GM12878 (cell line): Measurements from ENCODE around the gene CCDC160. TPM values are rescaled to one million over a fixed set of nuclear protein-coding genes. Genes with fewer than 3 reads are reported as not detected.

Experiments used
- ATAC-seq: fragments of 200-7000 bp; cut with Tn5 transposase; 3 replicates; pipeline ENCODE4 v1.9.1; 2020; ENCODE audit warnings: mild to moderate bottlenecking, moderate library complexity
- BruUV-seq: library from RNA; stranded (reverse); fragments of 400-500 nt; replicated peaks from 2 replicates; lab custom pipeline; 2021; lab: Mats Ljungman, UMichigan
- CTCF ChIA-PET: fragments of 300-600 bp; sonication (Branson Sonifier 250); formaldehyde crosslinking; extraction: SDS; loops from one replicate; lab custom pipeline; 2021; ENCODE audit warnings: inconsistent platforms; lab: Yijun Ruan, JAX
- POLR2A ChIA-PET: fragments of 350-600 bp; formaldehyde crosslinking; extraction: SDS; loops from one replicate; lab custom pipeline; 2021; ENCODE audit warnings: inconsistent platforms; lab: Charles Lee
- RAD21 ChIA-PET: fragments of 300-600 bp; sonication (Branson Sonifier 250); formaldehyde crosslinking; loops from one replicate; lab custom pipeline; 2023; ENCODE audit warnings: antibody characterized with exemption; ENCODE audit not compliant: unreplicated experiment; lab: Charles Lee
- SMC1A ChIA-PET: fragments of 300-600 bp; sonication (Branson Sonifier 250); formaldehyde crosslinking; loops from one replicate; lab custom pipeline; 2023; ENCODE audit not compliant: unreplicated experiment, uncharacterized antibody; lab: Charles Lee
- DNase-seq: peaks from one replicate; pipeline ENCODE4 v3.0.0-alpha.2; 2011; ENCODE audit warnings: low read depth, low spot score
- FAIRE-seq: peaks from 3 replicates; lab custom pipeline; 2011; peaks lifted over from hg19 to GRCh38; lab: Jason Lieb, UNC
- H2AFZ ChIP-seq: 2 replicates; pipeline ENCODE4 v1.6.0; 2011; ENCODE audit warnings: low read depth, low read length, control low read depth; ENCODE audit not compliant: control insufficient read depth
- H3K27ac ChIP-seq: 2 replicates; pipeline ENCODE4 v1.5.1; 2011; ENCODE audit warnings: control low read depth; ENCODE audit not compliant: control insufficient read depth, insufficient read depth
- H3K27me3 ChIP-seq, 2 experiments: replicated peaks in 1 of 2; 2 replicates each; pipeline versions ENCODE4 v1.6.0 to v1.6.1; 2011; ENCODE audit warnings: low read length in 1 of 2; ENCODE audit not compliant: control insufficient read depth in 2 of 2, insufficient read depth in 2 of 2
- H3K36me3 ChIP-seq, 2 experiments: 2 replicates each; pipeline ENCODE4 v1.5.1; 2011; ENCODE audit warnings: low read length in 1 of 2; ENCODE audit not compliant: control insufficient read depth in 2 of 2, insufficient read depth in 2 of 2
- H3K4me1 ChIP-seq: 2 replicates; pipeline ENCODE4 v1.6.1; 2011; ENCODE audit warnings: mild to moderate bottlenecking, low read length, moderate library complexity, mixed read lengths; ENCODE audit not compliant: control insufficient read depth, insufficient read depth
- H3K4me2 ChIP-seq: 2 replicates; pipeline ENCODE4 v1.6.0; 2011; ENCODE audit warnings: control low read depth; ENCODE audit not compliant: control insufficient read depth, insufficient read depth
- H3K4me3 ChIP-seq: fragments of 200-600 bp; sonication (generic); 2 replicates; pipeline ENCODE4 v1.5.1; 2016
- H3K79me2 ChIP-seq: 2 replicates; pipeline ENCODE4 v1.6.0; 2011; ENCODE audit warnings: low read length; ENCODE audit not compliant: control insufficient read depth, insufficient read depth
- H3K9ac ChIP-seq: 2 replicates; pipeline ENCODE4 v1.8.0; 2011; ENCODE audit warnings: low read length, control low read depth, mixed read lengths; ENCODE audit not compliant: control insufficient read depth, insufficient read depth
- H3K9me3 ChIP-seq: replicated peaks from 3 replicates; pipeline ENCODE4 v1.5.1; 2011; ENCODE audit warnings: mild to moderate bottlenecking, low read length; ENCODE audit not compliant: control insufficient read depth, insufficient read depth
- H4K20me1 ChIP-seq: 2 replicates; pipeline ENCODE4 v1.6.0; 2011; ENCODE audit not compliant: control insufficient read depth, insufficient read depth
- FOS ChIP-seq: IDR thresholded peaks from 3 replicates; pipeline ENCODE4 v1.6.1; 2011; ENCODE audit warnings: borderline replicate concordance; ENCODE audit not compliant: insufficient read length; ENCODE audit errors: extremely low read depth
- JUNB ChIP-seq: IDR thresholded peaks from 2 replicates; pipeline ENCODE4 v1.6.1; 2016; ENCODE audit warnings: antibody characterized with exemption, mild to moderate bottlenecking
- NR2C2 ChIP-seq: IDR thresholded peaks from 2 replicates; pipeline ENCODE4 v1.6.1; 2011; ENCODE audit warnings: borderline replicate concordance, low read depth; ENCODE audit not compliant: control insufficient read depth, insufficient read length
- PML ChIP-seq: IDR thresholded peaks from 2 replicates; pipeline ENCODE4 v1.6.1; 2012; ENCODE audit warnings: low read length, inconsistent platforms
- POLR2AphosphoS2 ChIP-seq: IDR thresholded peaks from 2 replicates; pipeline ENCODE4 v1.6.1; 2011; ENCODE audit warnings: low read depth, mild to moderate bottlenecking, low read length, improper control_type of control experiment, moderate library complexity
- POU2F2 ChIP-seq: IDR thresholded peaks from 3 replicates; pipeline ENCODE4 v1.6.1; 2011; ENCODE audit warnings: low read depth, mild to moderate bottlenecking, low read length, borderline replicate concordance
- SMC3 ChIP-seq: IDR thresholded peaks from 2 replicates; pipeline ENCODE4 v1.6.1; 2011; ENCODE audit warnings: low read length, improper control_type of control experiment, borderline replicate concordance
- SUZ12 ChIP-seq: fragments of 200-600 bp; sonication (generic); IDR thresholded peaks from one replicate; pipeline ENCODE4 v1.6.1; 2018; ENCODE audit warnings: antibody characterized with exemption, mild to moderate bottlenecking; ENCODE audit not compliant: unreplicated experiment
- ZNF592 ChIP-seq: fragments of 450-650 bp; IDR thresholded peaks from 2 replicates; pipeline ENCODE4 v1.6.1; 2017; ENCODE audit warnings: mild to moderate bottlenecking, moderate library complexity
- in situ Hi-C: fragments of 300-500 bp; cut with MboI; formaldehyde crosslinking; loops from 9 replicates; pipeline ENCODE4 v1.14.3; 2018; ENCODE audit warnings: mixed read lengths
- intact Hi-C: fragments of 100-400 bp; cut with micrococcal nuclease; formaldehyde crosslinking; loops from one replicate; pipeline ENCODE4 v1.14.2; 2022; ENCODE audit not compliant: unreplicated experiment
- polyA plus RNA-seq, 11 experiments: library from polyadenylated mRNA; depleted of rRNA in 4 of 11; unstranded in 6 of 11; stranded (reverse) in 5 of 11; fragments of >200 nt; fragmentation: Nextera tagmentation in 4 of 11; fragmentation: Illumina TruSeq in 1 of 11; extraction: Ambion mirVana in 4 of 11; extraction: Trizol in 1 of 11; gene quantifications; 1 replicate in 1 of 11; 2 replicates in 10 of 11; pipeline versions ENCODE4 v1.2.1 to v1.2.3, GENCODE V29; 2011 to 2016; ENCODE audit warnings: inconsistent platforms in 2 of 11, missing spikeins in 2 of 11, low read depth in 1 of 11
- total RNA-seq, 4 experiments: library from RNA; depleted of rRNA in 3 of 4; stranded (reverse); fragments of >200 nt in 3 of 4; fragmentation: Illumina TruSeq in 1 of 4; extraction: Trizol in 1 of 4; gene quantifications; 2 replicates each; pipeline versions ENCODE4 v1.2.1 to v1.2.3, GENCODE V29; 2013 to 2021
- TF ChIP-seq, protein P1 (sequence below): fragments of 450-650 bp; formaldehyde crosslinking; IDR thresholded peaks from 2 replicates; pipeline ENCODE4 v1.4.0; 2020; ENCODE audit warnings: mild to moderate bottlenecking, moderate library complexity
- TF ChIP-seq, protein P2 (sequence below): IDR thresholded peaks from 2 replicates; pipeline ENCODE4 v1.6.1; 2012; ENCODE audit warnings: low read length, inconsistent platforms

Gene CCDC160
- total and polyA plus RNA-seq, 10 of the 15 experiments (the other 5 are each of a cell fraction or from before 2014, with no cell fraction given), result not detected

GRCh38 chrX:134241960-134242619 lies 5.1 kb downstream of the CCDC160 start (continued):
- TF ChIP-seq, protein P1, sequence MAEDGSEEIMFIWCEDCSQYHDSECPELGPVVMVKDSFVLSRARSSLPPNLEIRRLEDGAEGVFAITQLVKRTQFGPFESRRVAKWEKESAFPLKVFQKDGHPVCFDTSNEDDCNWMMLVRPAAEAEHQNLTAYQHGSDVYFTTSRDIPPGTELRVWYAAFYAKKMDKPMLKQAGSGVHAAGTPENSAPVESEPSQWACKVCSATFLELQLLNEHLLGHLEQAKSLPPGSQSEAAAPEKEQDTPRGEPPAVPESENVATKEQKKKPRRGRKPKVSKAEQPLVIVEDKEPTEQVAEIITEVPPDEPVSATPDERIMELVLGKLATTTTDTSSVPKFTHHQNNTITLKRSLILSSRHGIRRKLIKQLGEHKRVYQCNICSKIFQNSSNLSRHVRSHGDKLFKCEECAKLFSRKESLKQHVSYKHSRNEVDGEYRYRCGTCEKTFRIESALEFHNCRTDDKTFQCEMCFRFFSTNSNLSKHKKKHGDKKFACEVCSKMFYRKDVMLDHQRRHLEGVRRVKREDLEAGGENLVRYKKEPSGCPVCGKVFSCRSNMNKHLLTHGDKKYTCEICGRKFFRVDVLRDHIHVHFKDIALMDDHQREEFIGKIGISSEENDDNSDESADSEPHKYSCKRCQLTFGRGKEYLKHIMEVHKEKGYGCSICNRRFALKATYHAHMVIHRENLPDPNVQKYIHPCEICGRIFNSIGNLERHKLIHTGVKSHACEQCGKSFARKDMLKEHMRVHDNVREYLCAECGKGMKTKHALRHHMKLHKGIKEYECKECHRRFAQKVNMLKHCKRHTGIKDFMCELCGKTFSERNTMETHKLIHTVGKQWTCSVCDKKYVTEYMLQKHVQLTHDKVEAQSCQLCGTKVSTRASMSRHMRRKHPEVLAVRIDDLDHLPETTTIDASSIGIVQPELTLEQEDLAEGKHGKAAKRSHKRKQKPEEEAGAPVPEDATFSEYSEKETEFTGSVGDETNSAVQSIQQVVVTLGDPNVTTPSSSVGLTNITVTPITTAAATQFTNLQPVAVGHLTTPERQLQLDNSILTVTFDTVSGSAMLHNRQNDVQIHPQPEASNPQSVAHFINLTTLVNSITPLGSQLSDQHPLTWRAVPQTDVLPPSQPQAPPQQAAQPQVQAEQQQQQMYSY (CRISPR knock-in tag), result no peak
- TF ChIP-seq SUZ12 (no peak), POU2F2 (no peak), POLR2AphosphoS2 (no peak), SMC3 (no peak)

DNA sequence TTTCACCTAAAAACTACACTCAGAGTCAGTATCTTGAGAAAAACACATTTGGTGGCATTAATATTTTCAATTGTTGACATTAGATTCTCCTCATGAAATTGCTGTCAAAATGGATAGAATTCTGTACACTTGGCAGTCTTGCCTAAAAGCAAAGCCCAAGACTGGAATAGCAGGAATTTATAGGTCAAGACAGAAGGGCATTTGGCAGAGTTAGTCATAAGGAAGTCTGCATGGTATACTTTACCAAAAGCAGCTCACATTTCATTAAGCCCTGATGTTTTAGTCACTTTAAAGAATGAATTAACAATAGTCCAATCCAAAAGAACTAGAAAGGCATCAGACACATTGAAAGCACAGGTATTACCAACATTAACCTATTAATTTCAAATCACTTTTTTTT lies 7.1 kb downstream of the CCDC160 start:
- no peak for FAIRE-seq
- TF ChIP-seq, protein P2, sequence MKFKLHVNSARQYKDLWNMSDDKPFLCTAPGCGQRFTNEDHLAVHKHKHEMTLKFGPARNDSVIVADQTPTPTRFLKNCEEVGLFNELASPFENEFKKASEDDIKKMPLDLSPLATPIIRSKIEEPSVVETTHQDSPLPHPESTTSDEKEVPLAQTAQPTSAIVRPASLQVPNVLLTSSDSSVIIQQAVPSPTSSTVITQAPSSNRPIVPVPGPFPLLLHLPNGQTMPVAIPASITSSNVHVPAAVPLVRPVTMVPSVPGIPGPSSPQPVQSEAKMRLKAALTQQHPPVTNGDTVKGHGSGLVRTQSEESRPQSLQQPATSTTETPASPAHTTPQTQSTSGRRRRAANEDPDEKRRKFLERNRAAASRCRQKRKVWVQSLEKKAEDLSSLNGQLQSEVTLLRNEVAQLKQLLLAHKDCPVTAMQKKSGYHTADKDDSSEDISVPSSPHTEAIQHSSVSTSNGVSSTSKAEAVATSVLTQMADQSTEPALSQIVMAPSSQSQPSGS, result no peak
- no peak for TF ChIP-seq ZNF592
- no peak for TF ChIP-seq JUNB
- TF ChIP-seq NR2C2, result no peak
- no peak for TF ChIP-seq PML
- TF ChIP-seq FOS, result no peak

More for the DNA sequence above, 7.1 kb downstream of the CCDC160 start:
- no peaks in the 10 kb centered on the region; a peak in 1 of 4 replicates for H3K27me3 ChIP-seq
- H3K27ac ChIP-seq, result no peak overlapping the region
- no TSS peak for BruUV-seq
- H3K36me3 ChIP-seq, result no peaks in the 10 kb centered on the region
- CTCF ChIA-PET, result interaction anchor here (2.1 kb wide), 1 partner anchor 10 kb away, joined by 11 read pairs; no protein-coding TSS in a partner anchor
- H4K20me1 ChIP-seq, result no peaks in the 10 kb centered on the region
- RAD21 ChIA-PET, result interaction anchor here (1.8 kb wide), 1 partner anchor 152 kb away, joined by 8 read pairs; no protein-coding TSS in a partner anchor
- H3K4me2 ChIP-seq, result no peak overlapping the region
- no peaks in the 10 kb centered on the region for H3K4me1 ChIP-seq
- in situ Hi-C loops, result no loop called here
- no peak overlapping the region for H3K9ac ChIP-seq
- H3K79me2 ChIP-seq, result no peaks in the 10 kb centered on the region
- DNase-seq, result no peak
- H3K4me3 ChIP-seq, result no peak overlapping the region
- no peaks in the 10 kb centered on the region for H3K9me3 ChIP-seq
- ATAC-seq, result no peak
- intact Hi-C loops, result no loop called here
- POLR2A ChIA-PET, result no interaction called here
- SMC1A ChIA-PET, result interaction anchor here (1.5 kb wide), 1 partner anchor 10 kb away, joined by 3 read pairs; no protein-coding TSS in a partner anchor
- H2AFZ ChIP-seq, result no peak overlapping the region
